ENCODE measurements around the gene DENND4A.

Gene DENND4A

DNA sequence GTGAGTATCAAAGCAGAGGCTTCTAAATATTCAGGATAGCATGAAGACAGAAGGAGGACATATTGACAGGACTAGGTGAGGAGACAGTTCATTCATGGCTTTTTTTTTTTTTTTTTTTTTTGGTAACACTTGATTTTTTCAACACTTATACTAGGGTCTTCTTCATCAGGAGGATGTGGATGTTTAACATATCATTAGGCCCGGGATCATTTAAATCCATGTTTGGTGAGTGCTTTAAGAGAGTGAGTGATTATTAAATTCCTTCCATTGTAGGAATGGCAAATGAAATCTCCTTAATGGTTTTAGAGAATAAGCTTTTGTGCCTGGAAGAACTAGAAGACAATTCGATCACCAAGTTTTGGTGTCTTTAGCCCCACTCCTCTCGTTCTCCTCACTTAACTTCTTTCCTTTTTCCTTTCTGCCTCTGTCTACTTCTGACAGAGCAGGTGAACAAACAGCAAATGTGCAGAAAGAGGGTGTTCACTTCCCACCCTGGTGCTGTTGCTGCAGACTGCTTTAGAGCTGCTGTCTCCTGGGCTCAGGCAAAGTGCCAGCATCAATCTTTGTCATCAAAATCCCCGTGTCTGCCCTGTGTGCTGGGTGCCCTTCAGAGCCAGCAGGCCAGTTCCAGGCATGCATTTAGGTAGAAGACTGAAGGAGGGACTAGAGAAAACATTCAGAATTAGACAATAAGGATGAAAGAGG lies 41.6 kb upstream of the DENND4A start:
- Histone ChIP-seq H3K4me1 (ENCODE audit: control insufficient read depth, insufficient read depth, low read length, poor library complexity, severe bottlenecking) (peaks cover 43% of the 10 kb centered on the region), H3K27me3 (replicated peaks; ENCODE audit: control insufficient read depth, insufficient read depth, low read length, poor library complexity, severe bottlenecking) (no peaks in the 10 kb centered on the region), H3K27ac (ENCODE audit: insufficient read depth, low read length, poor library complexity, severe bottlenecking) (peak overlapping the region; percentile 64), H3K9me3 (ENCODE audit: control insufficient read depth, low read length) (no peaks in the 10 kb centered on the region), H3K36me3 (ENCODE audit: control insufficient read depth, insufficient read depth, low read length) (no peaks in the 10 kb centered on the region), H3K4me3 (ENCODE audit: insufficient read depth, low read depth, low read length, poor library complexity, severe bottlenecking) (no peak overlapping the region)
- DNase-seq: no peak

GRCh38 chr15:65832549-65833364 lies 40.7 kb upstream of the DENND4A start:
- Histone ChIP-seq H3K9me3 (ENCODE audit: control insufficient read depth, low read length) (no peaks in the 10 kb centered on the region), H3K27me3 (replicated peaks; ENCODE audit: control insufficient read depth, insufficient read depth, low read length, poor library complexity, severe bottlenecking) (no peaks in the 10 kb centered on the region), H3K4me1 (ENCODE audit: control insufficient read depth, insufficient read depth, low read length, poor library complexity, severe bottlenecking) (peaks cover 51% of the 10 kb centered on the region), H3K36me3 (ENCODE audit: control insufficient read depth, insufficient read depth, low read length) (no peaks in the 10 kb centered on the region), H3K27ac (ENCODE audit: insufficient read depth, low read length, poor library complexity, severe bottlenecking) (peak overlapping the region; percentile 64), H3K4me3 (ENCODE audit: insufficient read depth, low read depth, low read length, poor library complexity, severe bottlenecking) (peak overlapping the region; percentile 11)
- peak; percentile 37 to 55 (median 39) for DNase-seq

GRCh38 chr15:65829130-65829764 lies 37.2 kb upstream of the DENND4A start:
- Histone ChIP-seq H3K27ac (ENCODE audit: insufficient read depth, low read length, poor library complexity, severe bottlenecking) (peak overlapping the region; percentile 81), H3K27me3 (replicated peaks; ENCODE audit: control insufficient read depth, insufficient read depth, low read length, poor library complexity, severe bottlenecking) (no peaks in the 10 kb centered on the region), H3K9me3 (ENCODE audit: control insufficient read depth, low read length) (no peaks in the 10 kb centered on the region), H3K4me1 (ENCODE audit: control insufficient read depth, insufficient read depth, low read length, poor library complexity, severe bottlenecking) (peaks cover 62% of the 10 kb centered on the region), H3K36me3 (ENCODE audit: control insufficient read depth, insufficient read depth, low read length) (no peaks in the 10 kb centered on the region), H3K4me3 (ENCODE audit: insufficient read depth, low read depth, low read length, poor library complexity, severe bottlenecking) (no peak overlapping the region)
- no peak for DNase-seq

DNA sequence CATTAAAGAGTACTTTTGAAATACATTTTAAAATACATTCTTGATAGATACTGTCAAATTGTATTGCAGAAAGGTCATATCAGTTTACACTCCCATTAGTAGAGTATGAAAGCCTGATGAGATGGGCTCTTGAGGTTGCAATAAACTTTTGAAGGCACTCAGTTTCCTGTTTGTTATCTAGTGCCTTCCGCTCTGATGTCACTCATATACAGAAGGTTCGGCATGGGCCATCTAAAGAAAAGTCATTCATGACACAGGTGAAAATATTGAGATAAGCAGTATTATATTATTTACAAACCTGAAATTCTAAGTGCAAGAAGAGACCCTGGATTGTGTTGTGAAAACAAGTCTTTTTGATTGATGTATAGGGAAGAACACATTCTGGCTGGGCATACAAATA lies 36.5 kb upstream of the DENND4A start:
- no peaks in the 10 kb centered on the region for H3K9me3 ChIP-seq (ENCODE audit: control insufficient read depth, low read length)
- H3K27me3 ChIP-seq (replicated peaks; ENCODE audit: control insufficient read depth, insufficient read depth, low read length, poor library complexity, severe bottlenecking): no peaks in the 10 kb centered on the region
- peak in 2 of 3 donors; percentile 17 to 24 for DNase-seq
- H3K4me3 ChIP-seq (ENCODE audit: insufficient read depth, low read depth, low read length, poor library complexity, severe bottlenecking): no peak overlapping the region
- H3K36me3 ChIP-seq (ENCODE audit: control insufficient read depth, insufficient read depth, low read length): no peaks in the 10 kb centered on the region
- peak overlapping the region; percentile 81 for H3K27ac ChIP-seq (ENCODE audit: insufficient read depth, low read length, poor library complexity, severe bottlenecking)
- peaks cover 55% of the 10 kb centered on the region for H3K4me1 ChIP-seq (ENCODE audit: control insufficient read depth, insufficient read depth, low read length, poor library complexity, severe bottlenecking)

GRCh38 chr15:65827065-65827464 lies 35.0 kb upstream of the DENND4A start:
- no peaks in the 10 kb centered on the region for H3K36me3 ChIP-seq (ENCODE audit: control insufficient read depth, insufficient read depth, low read length)
- H3K4me1 ChIP-seq (ENCODE audit: control insufficient read depth, insufficient read depth, low read length, poor library complexity, severe bottlenecking): peaks cover 40% of the 10 kb centered on the region
- H3K4me3 ChIP-seq (ENCODE audit: insufficient read depth, low read depth, low read length, poor library complexity, severe bottlenecking): no peak overlapping the region
- no peaks in the 10 kb centered on the region for H3K9me3 ChIP-seq (ENCODE audit: control insufficient read depth, low read length)
- H3K27me3 ChIP-seq (replicated peaks; ENCODE audit: control insufficient read depth, insufficient read depth, low read length, poor library complexity, severe bottlenecking): no peaks in the 10 kb centered on the region
- no peak for DNase-seq
- peak overlapping the region; percentile 81 for H3K27ac ChIP-seq (ENCODE audit: insufficient read depth, low read length, poor library complexity, severe bottlenecking)

DNA sequence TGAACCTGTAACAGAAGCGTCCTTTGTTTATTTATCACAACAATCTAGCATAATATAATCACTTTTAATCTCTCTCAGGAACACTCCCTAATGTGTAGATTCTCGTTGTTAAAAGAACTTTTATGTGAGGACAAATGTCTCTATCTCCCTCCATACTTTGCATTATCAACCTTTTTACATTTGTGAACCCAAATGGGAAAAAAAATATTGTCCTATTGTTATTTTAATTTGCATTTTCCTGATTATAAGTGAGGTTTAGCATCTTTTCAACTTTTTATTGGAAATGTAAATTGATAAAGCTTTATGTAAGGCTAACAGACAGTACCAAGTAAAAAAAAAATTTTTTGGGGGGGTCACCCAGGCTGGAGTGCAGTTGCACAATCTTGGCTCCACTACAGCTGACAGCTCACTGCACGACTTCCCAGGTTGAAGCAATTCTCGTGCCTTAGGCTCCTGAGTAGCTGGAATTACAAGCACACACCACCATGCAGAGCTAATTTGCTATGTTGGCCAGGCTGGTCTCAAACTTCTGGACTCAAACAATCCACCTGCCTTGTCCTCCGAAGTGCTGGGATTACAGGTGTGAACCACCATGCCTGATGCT lies 33.0 kb upstream of the DENND4A start:
- no peaks in the 10 kb centered on the region for H3K36me3 ChIP-seq (ENCODE audit: control insufficient read depth, insufficient read depth, low read length)
- no peak for DNase-seq
- no peak overlapping the region for H3K27ac ChIP-seq (ENCODE audit: insufficient read depth, low read length, poor library complexity, severe bottlenecking)
- no peaks in the 10 kb centered on the region for H3K27me3 ChIP-seq (replicated peaks; ENCODE audit: control insufficient read depth, insufficient read depth, low read length, poor library complexity, severe bottlenecking)
- H3K4me3 ChIP-seq (ENCODE audit: insufficient read depth, low read depth, low read length, poor library complexity, severe bottlenecking): no peak overlapping the region
- H3K9me3 ChIP-seq (ENCODE audit: control insufficient read depth, low read length): no peaks in the 10 kb centered on the region
- peaks cover 37% of the 10 kb centered on the region for H3K4me1 ChIP-seq (ENCODE audit: control insufficient read depth, insufficient read depth, low read length, poor library complexity, severe bottlenecking)

- Histone ChIP-seq H3K4me3 (ENCODE audit: insufficient read depth, low read depth, low read length, poor library complexity, severe bottlenecking) (no peak overlapping the region), H3K27me3 (replicated peaks; ENCODE audit: control insufficient read depth, insufficient read depth, low read length, poor library complexity, severe bottlenecking) (no peaks in the 10 kb centered on the region), H3K36me3 (ENCODE audit: control insufficient read depth, insufficient read depth, low read length) (no peaks in the 10 kb centered on the region), H3K4me1 (ENCODE audit: control insufficient read depth, insufficient read depth, low read length, poor library complexity, severe bottlenecking) (peaks cover 37% of the 10 kb centered on the region), H3K27ac (ENCODE audit: insufficient read depth, low read length, poor library complexity, severe bottlenecking) (no peak overlapping the region), H3K9me3 (ENCODE audit: control insufficient read depth, low read length) (no peaks in the 10 kb centered on the region)
- no peak for DNase-seq
Observed at GRCh38 chr15:65824031-65824743, 32.1 kb upstream of the DENND4A start.

GRCh38 chr15:65822316-65822715 lies 30.2 kb upstream of the DENND4A start:
- Histone ChIP-seq H3K27ac (ENCODE audit: insufficient read depth, low read length, poor library complexity, severe bottlenecking) (no peak overlapping the region), H3K9me3 (ENCODE audit: control insufficient read depth, low read length) (no peaks in the 10 kb centered on the region), H3K27me3 (replicated peaks; ENCODE audit: control insufficient read depth, insufficient read depth, low read length, poor library complexity, severe bottlenecking) (no peaks in the 10 kb centered on the region), H3K36me3 (ENCODE audit: control insufficient read depth, insufficient read depth, low read length) (no peaks in the 10 kb centered on the region), H3K4me1 (ENCODE audit: control insufficient read depth, insufficient read depth, low read length, poor library complexity, severe bottlenecking) (peaks cover 31% of the 10 kb centered on the region), H3K4me3 (ENCODE audit: insufficient read depth, low read depth, low read length, poor library complexity, severe bottlenecking) (no peak overlapping the region)
- no peak for DNase-seq

GRCh38 chr15:65821070-65821469 lies 29.0 kb upstream of the DENND4A start:
- no peaks in the 10 kb centered on the region for H3K27me3 ChIP-seq (replicated peaks; ENCODE audit: control insufficient read depth, insufficient read depth, low read length, poor library complexity, severe bottlenecking)
- no peaks in the 10 kb centered on the region for H3K9me3 ChIP-seq (ENCODE audit: control insufficient read depth, low read length)
- no peak for DNase-seq
- H3K4me3 ChIP-seq (ENCODE audit: insufficient read depth, low read depth, low read length, poor library complexity, severe bottlenecking): no peak overlapping the region
- peaks cover 25% of the 10 kb centered on the region for H3K4me1 ChIP-seq (ENCODE audit: control insufficient read depth, insufficient read depth, low read length, poor library complexity, severe bottlenecking)
- H3K27ac ChIP-seq (ENCODE audit: insufficient read depth, low read length, poor library complexity, severe bottlenecking): no peak overlapping the region
- H3K36me3 ChIP-seq (ENCODE audit: control insufficient read depth, insufficient read depth, low read length): no peaks in the 10 kb centered on the region
